Progenitor cell of endocrine pancreas (in vitro differentiated cells): Measurements from ENCODE around the gene CDC14A. TPM values are rescaled to one million over a fixed set of nuclear protein-coding genes. Genes with fewer than 3 reads are reported as not detected.

Experiments used
- DNase-seq: peaks from one replicate; pipeline ENCODE4 v3.0.0; 2021; ENCODE audit warnings: low spot score; ENCODE audit not compliant: unreplicated experiment
- H3K27ac Mint-ChIP-seq: 2 replicates; pipeline ENCODE4 v1.8.0; 2021; ENCODE audit warnings: mild to moderate bottlenecking, moderate library complexity, mixed read lengths
- H3K27me3 Mint-ChIP-seq: 2 replicates; pipeline ENCODE4 v1.8.0; 2021; ENCODE audit warnings: mixed read lengths
- H3K36me3 Mint-ChIP-seq: 2 replicates; pipeline ENCODE4 v1.8.0; 2022; ENCODE audit warnings: mixed read lengths; ENCODE audit not compliant: insufficient read depth
- H3K4me1 Mint-ChIP-seq: 2 replicates; pipeline ENCODE4 v1.8.0; 2021; ENCODE audit warnings: low read depth, mixed read lengths
- H3K4me3 Mint-ChIP-seq: 2 replicates; pipeline ENCODE4 v1.8.0; 2021; ENCODE audit warnings: low read depth, mild to moderate bottlenecking, moderate library complexity, mixed read lengths
- H3K9me3 Mint-ChIP-seq: 2 replicates; pipeline ENCODE4 v1.8.0; 2021; ENCODE audit warnings: low read depth, mixed read lengths
- total RNA-seq: library from RNA; stranded (reverse); gene quantifications from 2 replicates; pipeline ENCODE4 v1.2.1, GENCODE V29; 2021
- TF ChIP-seq, protein P1 (sequence below): fragments of 200-600 bp; sonication (generic); IDR thresholded peaks from one replicate; pipeline ENCODE4 v1.5.0; 2021; ENCODE audit warnings: antibody characterized with exemption, mild to moderate bottlenecking; ENCODE audit not compliant: unreplicated experiment

Gene CDC14A
- total RNA-seq, 1 donor from 2014 or later, result 23.3 TPM

DNA sequence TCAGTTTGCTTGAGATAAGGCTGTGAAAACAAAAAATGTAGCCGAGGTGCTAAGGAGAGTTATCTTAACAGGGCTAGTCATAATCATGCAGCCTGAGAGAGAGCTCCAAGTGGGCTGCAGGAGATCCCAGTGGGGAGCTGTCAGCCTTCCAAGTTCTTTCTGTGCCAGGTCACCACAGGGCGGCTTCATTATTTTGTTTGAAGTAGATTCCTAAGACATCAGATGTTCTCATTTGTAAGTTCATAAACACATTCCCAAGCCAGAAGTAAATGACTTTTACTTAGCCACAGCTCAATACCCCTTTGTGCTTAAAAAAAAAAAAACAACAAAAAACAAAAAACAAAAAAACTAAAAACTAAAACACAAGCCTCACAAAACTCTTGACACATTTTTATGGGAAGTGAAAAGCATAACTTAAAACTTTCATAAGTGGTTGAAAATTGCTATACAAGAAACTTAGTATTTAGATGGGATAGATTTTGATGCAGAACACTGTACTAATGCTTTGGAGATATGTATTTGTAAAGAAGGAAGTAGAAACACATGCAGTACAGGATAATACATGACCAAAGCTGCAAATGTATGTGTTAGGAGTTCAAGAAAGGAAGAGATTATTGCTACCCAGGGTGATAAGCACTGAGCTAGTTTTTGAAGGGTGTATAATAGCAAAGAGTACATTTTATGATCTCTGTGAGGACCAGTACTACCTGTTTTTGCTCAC lies 8.6 kb downstream of the CDC14A start:
- Mint-ChIP-seq H3K4me1 (peaks cover 34% of the 10 kb centered on the region), H3K27ac (peak overlapping the region; percentile 57), H3K9me3 (no peaks in the 10 kb centered on the region), H3K27me3 (no peaks in the 10 kb centered on the region), H3K36me3 (peaks cover 11% of the 10 kb centered on the region), H3K4me3 (no peak overlapping the region)
- no peak for DNase-seq
- TF ChIP-seq, protein P1, sequence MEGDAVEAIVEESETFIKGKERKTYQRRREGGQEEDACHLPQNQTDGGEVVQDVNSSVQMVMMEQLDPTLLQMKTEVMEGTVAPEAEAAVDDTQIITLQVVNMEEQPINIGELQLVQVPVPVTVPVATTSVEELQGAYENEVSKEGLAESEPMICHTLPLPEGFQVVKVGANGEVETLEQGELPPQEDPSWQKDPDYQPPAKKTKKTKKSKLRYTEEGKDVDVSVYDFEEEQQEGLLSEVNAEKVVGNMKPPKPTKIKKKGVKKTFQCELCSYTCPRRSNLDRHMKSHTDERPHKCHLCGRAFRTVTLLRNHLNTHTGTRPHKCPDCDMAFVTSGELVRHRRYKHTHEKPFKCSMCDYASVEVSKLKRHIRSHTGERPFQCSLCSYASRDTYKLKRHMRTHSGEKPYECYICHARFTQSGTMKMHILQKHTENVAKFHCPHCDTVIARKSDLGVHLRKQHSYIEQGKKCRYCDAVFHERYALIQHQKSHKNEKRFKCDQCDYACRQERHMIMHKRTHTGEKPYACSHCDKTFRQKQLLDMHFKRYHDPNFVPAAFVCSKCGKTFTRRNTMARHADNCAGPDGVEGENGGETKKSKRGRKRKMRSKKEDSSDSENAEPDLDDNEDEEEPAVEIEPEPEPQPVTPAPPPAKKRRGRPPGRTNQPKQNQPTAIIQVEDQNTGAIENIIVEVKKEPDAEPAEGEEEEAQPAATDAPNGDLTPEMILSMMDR, result no peak

DNA sequence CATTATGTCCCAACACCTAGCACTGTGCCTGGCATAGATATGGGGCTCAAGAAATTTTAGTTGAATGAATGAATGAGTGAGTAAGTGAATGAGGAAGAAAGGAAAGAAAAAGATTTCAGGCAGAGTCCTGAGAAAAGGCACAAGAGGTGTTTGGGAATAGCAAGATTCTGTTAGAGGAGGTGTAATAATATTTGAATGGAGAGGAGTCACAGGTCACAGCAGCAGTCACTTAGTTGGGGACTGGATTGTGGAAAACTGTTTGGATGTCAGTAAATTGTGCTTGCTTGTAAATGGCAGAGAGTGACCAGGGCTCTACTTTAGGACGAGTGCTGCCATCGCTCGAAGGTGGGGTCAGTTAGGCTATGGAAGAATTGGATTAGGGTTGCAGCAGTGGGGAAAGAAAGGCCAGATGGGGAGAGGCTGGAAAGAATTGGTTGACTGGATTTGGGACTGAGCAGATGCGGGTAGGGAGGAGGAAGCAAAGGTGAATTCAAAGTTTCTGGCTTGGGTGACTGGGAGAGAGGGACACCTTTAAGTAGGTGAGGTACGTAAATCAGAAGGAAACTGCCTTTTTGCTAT lies 9.3 kb downstream of the CDC14A start:
- peak overlapping the region; percentile 6 for H3K27ac Mint-ChIP-seq
- H3K4me3 Mint-ChIP-seq, result no peak overlapping the region
- peaks cover 12% of the 10 kb centered on the region for H3K36me3 Mint-ChIP-seq
- H3K4me1 Mint-ChIP-seq, result peaks cover 33% of the 10 kb centered on the region
- H3K9me3 Mint-ChIP-seq, result no peaks in the 10 kb centered on the region
- DNase-seq, result no peak
- H3K27me3 Mint-ChIP-seq, result no peaks in the 10 kb centered on the region
- TF ChIP-seq, protein P1, result no peak

DNA sequence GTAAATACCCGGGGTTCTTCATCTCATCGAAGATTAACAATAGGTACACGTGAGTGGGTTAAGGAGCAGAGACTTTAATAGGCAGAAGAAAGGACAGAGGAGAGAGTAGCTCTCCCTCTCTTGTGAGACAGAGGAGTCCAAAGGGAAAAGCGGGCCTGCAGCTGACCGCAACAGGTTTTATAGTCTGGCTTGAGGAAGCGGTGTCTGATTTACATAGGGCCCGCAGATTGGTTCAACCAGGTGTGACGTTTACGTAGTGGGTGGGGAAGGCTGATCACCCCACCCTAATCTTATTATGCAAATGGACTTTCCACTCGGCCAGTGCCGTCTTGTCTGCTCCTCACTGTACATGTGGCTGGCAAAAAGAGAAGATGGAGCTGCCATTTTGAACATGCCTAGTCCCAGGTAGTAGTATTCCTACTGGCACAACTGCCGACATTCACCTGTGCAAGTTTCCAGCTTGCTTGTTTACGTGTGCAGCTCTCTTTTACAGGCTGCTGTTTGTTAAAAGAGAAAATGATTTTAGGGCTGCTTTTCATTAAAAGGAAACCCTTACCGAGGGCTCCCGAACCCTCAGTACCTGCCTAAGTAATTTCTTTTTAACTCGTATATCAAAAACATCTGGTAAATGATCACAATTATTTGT lies 10.6 kb downstream of the CDC14A start:
- no peak overlapping the region for H3K27ac Mint-ChIP-seq
- no peak for DNase-seq
- H3K4me1 Mint-ChIP-seq, result peaks cover 26% of the 10 kb centered on the region
- H3K9me3 Mint-ChIP-seq, result no peaks in the 10 kb centered on the region
- H3K36me3 Mint-ChIP-seq, result peaks cover 12% of the 10 kb centered on the region
- no peaks in the 10 kb centered on the region for H3K27me3 Mint-ChIP-seq
- H3K4me3 Mint-ChIP-seq, result no peak overlapping the region
- TF ChIP-seq, protein P1, result no peak

DNA sequence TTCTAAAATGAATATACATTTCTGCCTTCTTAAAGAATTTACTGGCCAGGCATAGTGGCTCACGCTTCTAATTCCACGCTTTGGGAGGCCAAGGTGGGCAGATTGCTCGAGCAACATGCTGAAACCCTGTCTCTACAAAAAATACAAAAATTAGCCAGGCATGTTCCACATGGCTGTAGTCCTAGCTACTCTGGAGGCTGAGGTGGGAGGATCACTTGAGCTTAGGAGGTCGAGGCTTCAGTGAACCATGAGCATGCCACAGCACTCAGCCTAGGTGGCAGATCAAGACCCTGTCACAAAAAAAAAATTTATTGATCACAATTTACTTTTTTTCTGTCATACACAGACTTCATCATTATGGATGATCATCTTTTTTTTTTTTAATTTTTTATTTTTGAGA lies 11.5 kb downstream of the CDC14A start:
- Mint-ChIP-seq H3K4me1 (peaks cover 21% of the 10 kb centered on the region), H3K36me3 (peaks cover 12% of the 10 kb centered on the region), H3K4me3 (no peak overlapping the region), H3K9me3 (peaks cover 4% of the 10 kb centered on the region), H3K27me3 (no peaks in the 10 kb centered on the region), H3K27ac (no peak overlapping the region)
- TF ChIP-seq, protein P1, result no peak
- no peak for DNase-seq

DNA sequence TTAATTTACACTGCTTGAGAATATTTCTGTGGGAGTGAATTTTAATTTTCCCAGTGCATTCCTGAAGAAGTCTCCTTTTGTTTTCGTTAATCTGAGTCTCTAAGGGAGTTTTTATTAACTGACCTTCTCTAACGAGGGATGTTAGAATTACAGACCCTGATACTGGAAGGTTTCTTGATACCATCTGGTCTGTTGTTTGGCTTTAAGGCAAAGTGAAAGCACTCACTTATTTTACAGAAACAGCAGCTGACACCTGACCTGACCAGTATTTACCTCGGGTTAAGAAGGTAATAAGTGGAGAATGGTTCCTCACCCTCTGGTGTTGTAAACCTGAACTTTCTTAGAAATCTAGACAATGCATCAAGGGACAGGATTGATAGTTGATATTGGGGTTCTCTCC lies 12.4 kb downstream of the CDC14A start:
- H3K4me3 Mint-ChIP-seq, result no peak overlapping the region
- peaks cover 9% of the 10 kb centered on the region for H3K9me3 Mint-ChIP-seq
- H3K4me1 Mint-ChIP-seq, result peaks cover 21% of the 10 kb centered on the region
- H3K27me3 Mint-ChIP-seq, result no peaks in the 10 kb centered on the region
- DNase-seq, result no peak
- TF ChIP-seq, protein P1, result no peak
- H3K27ac Mint-ChIP-seq, result peak overlapping the region; percentile 72
- peaks cover 16% of the 10 kb centered on the region for H3K36me3 Mint-ChIP-seq
